RPMI8226 (cell line): Measurements from ENCODE around the gene MPC1.
"Not testable (repeated sequence)": the region's sequence is repeated elsewhere in the genome, so short reads cannot be mapped to it uniquely, and the experiment has no call there.

Experiments used
- DNase-seq: peaks from one replicate; pipeline ENCODE4 v3.0.0-alpha.2; 2015

MPC1 gene

DNA sequence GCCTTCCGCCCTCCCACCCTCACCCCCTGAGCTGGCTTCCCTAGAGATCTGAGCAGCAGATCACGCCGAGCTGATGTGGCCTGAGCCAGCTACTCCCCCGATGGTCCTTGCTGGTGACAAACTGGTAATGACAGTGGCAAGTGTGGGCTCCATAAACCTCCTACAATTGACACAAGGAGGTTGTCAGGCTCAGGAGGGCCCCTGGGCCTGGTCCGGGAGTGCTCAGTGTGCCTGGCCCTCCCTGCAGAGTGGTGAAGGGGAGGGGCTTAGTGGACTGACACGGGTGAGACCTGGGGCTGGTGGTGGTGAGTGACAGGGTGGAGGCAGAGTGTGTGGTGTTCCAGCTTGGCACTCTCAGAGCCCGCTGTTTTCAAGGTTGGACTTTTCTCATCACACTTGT is 22.6 kb upstream of the MPC1 start:
- DNase-seq, result no peak

DNA sequence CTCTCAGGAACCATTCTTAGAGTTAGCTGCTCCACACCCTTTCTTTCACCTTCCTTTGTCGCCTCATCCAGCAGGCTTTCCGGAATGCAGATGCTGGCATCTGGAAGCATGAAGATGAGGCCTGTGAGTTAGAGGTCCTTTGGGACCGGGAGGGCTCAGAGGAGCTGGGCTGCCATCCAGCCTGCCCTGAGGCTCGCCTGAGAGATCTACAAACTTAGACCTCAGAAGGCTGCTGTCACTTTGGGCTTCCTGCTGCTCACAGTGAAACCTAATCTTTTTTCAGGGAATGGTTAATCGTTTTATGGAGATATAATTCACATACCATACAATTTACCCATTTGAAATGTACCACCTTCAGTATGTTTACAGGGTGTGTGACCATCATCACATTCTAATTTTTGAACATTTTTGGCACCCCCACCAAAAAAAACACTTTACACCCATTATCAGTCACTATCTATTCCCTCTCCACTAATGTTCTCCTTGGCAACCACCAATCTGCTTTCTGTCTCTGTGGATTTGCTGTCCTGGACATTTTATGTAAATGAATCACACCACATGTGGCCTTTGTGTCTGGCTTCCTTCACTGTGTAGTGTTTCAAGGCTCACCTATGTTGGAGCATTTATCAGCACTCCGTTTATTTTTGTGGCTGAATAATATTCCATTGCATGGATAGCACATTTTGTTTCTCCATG is 20.0 kb upstream of the MPC1 start:
- no peak for DNase-seq

DNA sequence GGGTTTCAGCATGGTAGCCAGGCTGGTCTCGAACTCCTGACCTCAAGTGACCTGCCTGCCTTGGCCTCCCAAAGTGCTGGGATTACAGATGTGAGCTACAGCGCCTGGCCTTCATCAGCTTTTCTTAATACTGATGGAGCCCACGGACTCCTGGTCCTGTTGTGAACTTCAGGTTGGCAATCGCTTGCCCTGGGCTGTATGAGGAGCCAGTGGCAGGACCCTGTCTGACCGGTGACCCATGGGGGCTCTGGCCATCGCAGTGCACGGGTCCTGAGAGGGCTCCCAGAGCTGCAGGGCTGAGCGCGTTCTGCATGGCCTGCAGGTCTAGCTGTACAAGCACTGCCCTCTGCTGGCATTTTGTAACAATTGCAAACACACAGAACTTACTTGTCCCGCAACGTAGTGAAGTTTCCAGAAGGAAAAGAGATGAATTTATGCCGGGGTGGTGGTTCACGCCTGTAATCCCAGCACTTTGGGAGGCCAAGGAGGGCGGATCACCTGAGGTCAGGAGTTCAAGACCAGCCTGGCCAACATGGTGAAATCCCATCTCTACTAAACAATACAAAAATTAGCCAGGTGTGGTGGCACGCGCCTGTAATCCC is 18.0 kb upstream of the MPC1 start:
- DNase-seq, result peak; percentile 72

DNA sequence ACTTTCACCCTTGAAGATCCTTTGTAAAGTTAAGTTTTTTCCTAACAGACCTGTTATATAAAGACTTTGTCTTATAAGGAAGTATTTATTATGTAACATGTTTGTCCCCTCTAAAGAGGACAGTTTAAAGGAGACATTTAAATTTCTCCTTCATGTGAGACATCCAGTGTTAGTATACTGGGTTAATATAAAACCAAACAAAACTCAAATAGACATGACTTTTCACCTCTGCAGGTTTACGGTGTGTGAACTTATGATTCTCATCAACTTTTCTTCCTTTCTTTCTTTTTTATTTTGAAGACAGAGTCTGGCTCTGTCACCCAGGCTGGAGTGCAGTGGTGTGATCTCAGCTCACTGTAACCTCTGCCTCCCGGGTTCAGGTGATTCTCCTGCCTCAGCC is 17.4 kb upstream of the MPC1 start:
- DNase-seq, result no peak

DNA sequence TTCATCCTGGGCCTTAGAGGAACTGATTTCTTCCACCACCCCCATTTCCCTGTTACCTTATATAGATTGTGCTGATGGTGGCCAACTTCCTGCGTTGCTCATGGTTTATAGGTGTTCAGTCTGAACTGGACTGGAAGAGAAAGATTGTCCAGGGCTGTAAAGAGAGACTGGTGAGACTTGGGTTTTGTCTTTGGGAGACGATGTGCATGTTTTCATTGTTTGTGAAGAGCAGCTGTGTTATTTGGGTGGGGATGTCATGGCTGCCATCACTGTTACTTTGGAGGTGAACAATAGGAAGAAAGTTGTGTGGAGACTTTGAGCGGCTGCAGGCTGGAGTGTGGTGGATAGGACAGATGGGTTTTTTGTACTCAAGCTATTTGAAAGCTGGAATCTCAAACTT is 15.6 kb upstream of the MPC1 start:
- no peak for DNase-seq

DNA sequence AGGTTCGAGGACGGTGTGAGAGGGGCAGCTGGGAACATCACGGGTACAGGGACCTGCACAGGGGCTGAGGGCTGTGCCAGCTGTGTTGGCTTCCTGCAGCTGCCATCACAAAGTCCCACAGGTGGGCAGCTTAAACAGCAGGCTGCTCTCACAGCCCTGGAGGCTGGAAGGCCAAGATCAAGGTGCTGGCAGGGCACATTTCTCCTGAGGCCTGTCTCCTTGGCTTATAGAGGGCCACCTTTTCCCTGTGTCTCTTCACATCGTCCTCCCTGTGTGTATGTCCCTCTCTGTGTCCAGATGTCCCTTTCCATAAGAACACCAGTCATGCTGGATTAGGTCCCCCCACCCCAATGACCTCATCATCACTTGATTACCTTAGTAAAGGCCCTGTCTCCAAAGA is 15.1 kb upstream of the MPC1 start:
- no peak for DNase-seq

DNA sequence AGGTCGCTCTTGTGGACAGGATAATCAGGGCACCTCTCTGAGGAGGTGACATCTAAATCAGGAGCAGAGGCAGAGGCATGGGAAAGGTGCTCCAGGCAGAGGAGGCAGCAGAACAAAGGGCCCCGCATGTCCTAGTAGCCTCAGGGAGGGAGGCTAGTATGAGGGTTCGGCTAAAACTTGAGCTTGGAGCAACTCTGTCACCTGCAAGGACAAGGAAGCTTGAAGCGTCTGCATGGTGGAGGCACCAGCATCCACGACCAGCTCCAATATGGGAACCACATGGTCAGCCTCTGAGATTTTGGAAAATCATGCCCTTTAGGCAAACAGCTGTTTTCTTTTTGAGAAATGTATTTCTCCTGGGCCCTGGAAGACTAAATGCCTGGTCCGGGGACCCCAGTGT is 13.0 kb upstream of the MPC1 start:
- DNase-seq, result no peak

DNA sequence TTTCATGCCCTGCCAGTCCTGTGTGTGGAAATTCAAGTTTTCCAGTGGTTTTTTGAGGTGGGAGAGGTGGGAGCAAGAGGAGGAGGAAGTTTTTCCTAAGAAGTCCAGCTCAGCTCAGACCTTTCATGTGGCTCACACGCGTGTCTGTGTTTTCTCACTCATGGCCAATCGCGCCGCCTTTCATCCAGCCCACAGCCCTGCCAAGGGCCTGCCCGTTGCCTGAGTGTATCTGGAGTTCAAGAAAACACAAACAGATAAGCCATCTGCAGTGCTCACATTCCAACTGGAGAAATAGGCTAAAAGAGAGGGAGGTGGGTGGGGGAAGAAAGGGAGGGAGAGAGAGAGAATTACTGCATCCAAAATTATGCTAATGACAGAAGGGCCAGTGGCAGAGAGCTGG is 12.6 kb upstream of the MPC1 start:
- DNase-seq, result no peak

DNA sequence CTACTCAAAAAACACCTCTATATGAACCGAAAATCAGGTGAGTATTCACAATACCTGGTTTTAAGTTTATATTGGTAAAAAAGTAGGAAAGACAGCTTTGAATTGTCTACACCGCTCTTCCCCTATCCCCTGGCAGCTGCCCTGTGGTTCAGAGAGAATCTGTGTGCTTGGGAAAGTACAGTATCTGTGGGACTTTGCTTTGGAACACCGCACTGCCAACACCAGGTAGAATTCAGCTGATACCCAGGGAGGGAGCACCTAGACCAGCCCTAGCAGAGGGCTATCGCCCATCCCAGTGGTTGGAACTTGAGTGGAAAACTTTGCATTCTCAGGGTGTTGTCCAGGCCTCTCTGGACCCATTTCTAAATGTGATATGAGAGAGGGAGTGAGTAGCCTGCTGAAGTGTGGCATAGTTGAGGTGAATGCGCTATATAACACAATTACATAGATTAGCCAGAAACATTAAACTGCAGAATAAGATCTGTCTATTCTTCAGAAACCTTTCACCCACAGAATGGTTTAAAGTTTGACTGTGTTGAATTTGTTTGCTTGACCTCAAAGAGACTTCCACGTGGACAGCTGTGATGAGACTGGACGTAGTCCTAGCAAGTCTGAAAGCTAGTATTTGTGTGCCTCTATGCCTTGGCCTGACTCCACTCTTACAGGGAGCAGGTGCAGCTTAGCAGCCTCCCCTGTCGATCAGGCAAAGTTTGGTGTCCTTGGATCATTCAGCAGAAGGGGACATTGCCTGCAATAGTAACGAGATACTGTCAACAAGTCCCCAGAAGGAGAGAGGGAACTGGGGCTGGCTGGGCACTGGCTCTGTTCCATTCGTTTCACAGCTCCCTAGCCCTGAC is 11.5 kb upstream of the MPC1 start:
- no peak for DNase-seq

DNA sequence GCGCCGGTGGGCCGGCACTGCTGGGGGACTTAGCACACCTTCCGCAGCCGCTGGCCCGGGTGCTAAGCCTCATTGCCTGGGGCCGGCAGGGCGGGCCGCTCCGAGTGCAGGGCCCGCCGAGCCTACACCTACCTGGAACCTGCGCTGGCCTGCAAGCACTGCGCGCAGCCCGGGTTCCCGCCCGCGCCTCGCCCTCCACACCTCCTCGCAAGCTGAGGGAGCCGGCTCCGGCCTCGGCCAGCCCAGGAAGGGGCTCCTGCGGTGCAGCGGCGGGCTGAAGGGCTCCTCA is 10.7 kb upstream of the MPC1 start:
- no peak for DNase-seq

DNA sequence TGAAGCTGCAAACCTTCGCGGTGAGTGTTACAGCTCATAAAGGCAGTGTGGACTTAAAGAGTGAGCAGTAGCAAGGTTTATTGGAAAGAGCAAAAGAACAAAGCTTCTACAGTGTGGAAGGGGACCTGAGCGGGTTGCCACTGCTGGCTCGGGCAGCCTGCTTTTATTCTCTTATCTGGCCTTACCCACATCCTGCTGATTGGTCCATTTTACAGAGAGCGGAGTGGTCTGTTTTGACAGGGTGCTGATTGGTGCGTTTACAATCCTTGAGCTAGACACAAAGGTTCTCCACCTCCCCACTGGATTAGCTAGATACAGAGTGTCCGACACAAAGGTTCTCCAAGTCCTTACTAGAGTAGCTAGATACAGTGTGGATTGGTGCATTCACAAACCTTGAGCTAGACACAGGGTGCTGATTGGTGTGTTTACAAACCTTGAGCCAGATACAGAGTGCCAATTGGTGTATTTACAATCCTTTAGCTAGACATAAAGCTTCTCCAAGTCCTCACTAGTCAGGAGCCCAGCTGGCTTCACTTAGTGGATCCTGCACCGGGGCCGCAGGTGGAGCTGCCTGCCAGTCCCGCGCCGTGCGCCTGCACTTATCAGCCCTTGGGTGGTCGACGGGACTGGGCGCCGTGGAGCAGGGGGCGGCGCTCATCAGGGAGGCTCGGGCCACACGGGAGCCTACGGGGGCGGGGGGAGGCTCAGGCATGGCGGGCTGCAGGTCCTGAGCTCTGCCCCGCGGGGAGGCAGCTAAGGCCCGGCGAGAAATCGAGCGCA is 10.2 kb upstream of the MPC1 start:
- DNase-seq, result not testable (repeated sequence)

DNA sequence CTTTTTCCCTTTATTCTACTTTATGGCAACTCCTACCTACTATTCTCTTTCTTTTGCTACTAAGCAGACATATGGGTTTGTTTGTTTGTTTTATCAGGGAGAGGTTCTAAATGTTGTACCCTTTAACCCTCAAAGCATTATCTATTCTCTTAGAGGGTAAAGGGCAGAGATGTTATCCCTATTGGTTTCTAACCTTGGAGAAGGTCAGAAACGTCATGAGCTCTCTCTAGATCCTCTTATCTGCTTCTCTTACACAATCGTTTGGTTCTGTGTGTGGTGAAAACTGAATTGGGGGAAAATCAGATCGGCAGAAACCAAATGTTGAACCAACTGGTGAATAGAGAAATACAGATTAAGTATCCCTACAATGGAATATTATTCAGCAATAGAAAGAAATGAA is 6.4 kb upstream of the MPC1 start:
- no peak for DNase-seq

DNA sequence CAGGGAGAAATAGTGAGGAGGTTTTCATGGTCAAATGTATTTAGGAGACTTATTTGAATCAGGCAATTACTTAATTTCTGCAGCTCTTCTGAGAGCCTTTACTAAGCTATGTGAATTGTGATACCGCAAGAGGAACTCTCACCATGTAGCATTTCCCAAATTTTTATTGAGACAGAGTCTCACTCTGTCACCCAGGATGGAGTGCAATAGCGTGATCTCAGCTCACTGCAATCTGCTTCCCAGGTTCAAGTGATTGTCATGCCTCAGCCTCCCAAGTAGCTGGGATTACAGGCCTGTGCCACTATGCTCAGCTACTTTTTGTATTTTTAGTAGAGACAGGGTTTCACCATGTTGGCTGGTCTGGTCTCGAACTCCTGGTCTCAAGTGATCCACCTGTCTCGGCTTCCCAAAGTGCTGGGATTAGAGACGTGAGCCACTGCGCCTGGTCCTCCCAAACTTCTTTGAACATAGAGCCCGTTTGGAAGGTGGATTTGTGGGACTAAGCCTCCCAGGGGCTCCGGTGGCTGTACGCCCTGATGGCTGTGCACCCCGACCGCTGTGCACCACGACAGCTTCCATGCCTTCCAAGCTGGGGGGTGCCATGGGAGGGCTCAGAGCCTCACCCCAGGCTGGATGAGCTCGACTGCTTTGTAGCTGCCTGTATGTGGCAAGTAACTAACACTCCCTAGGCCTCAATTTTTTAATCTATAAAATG is 5.7 kb upstream of the MPC1 start:
- DNase-seq, result no peak

DNA sequence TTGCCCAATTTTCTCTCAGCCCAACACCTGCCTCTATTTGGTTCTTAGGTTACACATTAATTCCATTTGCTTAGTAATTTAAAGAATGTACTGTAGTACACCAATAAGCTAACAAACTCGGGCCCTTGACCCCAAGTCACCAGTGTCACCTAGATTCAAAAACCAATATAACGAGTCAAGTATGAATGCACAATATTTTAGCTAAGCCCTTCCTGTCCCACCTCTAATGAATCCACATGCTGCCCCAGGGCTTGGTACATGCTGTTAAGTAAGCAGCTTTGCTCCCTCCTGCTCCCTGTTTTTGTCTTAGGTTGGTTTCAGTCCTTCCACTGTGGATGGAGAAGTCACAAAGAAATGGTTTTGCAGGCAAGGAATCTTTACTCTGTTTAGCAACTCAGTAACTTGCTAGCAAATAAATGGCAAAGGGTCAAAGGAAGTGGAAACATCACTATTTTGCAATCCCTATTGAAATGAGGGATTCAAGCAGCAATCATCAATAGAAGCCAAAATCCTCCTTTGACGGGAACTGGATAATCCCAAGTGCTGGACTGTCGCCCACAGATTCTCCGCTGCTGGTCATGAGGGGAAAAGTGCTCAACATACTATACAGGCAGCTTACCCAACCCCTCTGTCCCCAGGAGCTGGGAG is 5.0 kb upstream of the MPC1 start:
- no peak for DNase-seq

DNA sequence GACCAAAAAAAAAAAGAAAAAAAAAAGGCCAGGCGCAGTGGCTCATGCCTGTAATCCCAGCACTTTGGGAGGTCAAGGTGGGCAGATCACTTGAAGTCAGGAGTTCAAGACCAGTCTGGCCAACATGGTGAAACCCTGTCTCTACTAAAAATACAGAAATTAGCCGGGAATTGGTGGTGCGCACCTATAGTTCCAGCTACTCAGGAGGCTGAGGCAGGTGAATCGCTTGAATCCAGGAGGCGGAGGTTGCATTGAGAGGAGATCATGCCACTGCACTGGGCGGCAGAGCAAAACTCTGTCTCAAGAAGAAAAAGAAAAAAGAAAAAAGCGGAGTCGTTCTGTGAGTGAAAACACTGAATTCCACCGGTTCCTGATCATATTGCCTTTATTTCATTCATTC is 4.4 kb upstream of the MPC1 start:
- not testable (repeated sequence) for DNase-seq

DNA sequence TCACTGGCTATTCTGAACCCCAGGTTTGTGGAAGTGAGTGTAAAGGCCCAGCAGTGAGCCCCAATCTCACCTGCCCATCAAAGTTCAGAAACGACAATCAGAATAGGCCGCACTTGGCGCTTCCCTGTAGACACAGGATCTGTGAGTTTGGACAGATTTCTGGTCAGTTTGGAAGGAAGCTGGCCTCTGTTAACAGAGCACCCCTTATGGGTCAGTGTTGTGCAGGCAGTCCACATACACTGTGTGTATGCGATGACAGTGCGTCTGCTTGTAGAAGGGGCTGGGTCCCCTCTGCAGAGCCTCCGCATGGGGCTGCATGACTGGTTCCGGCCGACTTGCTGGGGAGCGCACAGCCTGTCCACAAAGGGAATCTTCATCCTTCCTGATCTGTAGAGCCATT is 3.4 kb upstream of the MPC1 start:
- no peak for DNase-seq

DNA sequence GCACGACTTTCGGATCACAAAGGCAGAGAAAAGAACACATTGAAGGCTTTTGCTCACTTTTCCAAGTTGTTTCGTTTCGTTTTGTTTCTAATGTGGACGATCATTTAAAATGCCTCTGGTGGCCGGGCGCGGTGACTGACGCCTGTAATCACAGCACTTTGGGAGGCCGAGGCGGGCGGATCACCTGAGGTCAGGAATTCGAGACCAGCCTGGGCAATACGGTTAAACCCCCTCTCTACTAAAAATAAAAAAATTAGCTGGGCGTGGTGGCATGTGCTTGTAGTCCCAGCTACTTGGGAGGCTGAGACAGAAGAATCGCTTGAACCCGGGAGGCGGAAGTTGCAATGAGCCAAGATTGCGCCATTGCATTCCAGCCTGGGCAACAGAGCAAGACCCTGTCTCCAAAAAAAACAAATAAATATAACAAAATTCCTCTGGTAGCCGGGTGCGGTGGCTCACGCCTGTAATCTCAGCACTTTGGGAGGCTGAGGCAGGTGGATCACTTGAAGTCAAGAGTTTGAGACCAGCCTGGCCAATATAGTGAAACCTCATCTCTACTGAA is 1.1 kb upstream of the MPC1 start:
- DNase-seq, result not testable (repeated sequence)

DNA sequence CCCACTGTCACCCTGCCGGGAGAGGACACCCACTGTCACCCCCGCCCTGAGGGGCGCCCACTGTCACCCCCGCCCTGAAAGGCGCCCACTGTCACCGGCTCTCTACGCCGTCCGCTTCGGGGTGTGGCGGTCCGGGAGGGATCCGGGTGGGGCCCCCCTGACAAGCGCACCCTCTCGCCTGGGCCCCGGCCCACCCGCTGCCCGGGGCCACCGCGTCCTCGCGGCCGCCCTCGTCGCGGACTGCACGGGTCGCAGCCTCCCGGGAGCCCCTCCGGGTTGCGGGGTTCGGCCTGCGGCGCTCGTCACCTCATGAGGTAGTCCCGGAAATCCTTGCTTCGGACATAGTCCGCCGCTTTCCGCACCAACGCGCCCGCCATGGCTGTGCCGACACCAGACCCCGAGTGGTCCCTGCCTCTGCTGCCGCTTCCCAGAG is 224 bp downstream of the MPC1 start:
- DNase-seq, result peak; percentile 23

DNA sequence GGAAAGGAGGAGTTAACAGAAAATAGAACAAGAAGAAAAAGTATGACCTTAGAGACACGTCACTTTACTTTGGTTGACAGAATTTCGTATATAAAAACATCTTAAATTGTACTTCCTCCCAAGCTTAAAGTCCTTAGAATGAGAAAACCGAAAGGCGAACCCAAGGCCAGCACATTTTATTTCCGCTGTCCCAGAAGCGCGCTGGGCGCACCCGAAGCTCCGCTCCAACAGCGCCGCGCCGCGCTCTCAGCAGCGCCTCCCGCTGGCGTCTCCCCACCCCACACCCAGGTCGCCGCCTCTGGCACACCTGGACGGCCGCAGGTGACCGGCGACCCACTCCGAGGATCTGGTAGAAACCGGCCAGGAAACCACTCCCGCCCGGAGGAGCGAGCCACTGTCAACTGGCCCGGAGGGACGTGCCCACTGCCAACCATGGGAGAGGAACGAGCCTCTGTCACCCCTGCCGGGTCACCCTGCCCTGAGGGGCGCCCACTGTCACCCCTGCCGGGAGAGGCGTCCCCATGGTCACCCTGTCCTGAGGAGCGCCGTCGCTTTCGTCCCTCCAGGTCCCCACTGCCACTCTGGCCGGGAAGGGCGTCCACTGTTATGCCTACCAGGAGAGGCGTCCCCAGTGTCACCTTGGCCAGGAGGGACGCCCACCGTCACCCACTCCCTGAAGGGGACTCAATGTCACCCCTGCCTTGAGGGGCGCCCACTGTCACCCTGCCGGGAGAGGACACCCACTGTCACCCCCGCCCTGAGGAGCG is 824 bp downstream of the MPC1 start:
- peak; percentile 93 for DNase-seq

DNA sequence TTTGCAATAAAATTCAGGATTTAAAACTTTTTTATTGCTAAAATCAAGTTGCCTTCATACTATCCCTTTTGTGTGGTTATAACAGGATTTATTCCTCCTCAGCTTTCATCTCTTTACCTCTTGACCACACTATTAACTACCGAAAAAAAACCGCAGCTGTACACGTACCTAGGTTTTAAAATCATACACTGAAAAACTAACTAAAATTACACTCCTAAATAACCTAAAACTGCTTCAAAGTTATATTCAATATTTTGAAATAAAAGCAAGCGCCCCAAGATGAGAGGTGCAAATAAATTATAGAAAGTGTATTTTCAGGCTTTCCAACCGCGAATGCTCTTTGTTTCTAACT is 1.4 kb downstream of the MPC1 start:
- peak; percentile 18 for DNase-seq

DNA sequence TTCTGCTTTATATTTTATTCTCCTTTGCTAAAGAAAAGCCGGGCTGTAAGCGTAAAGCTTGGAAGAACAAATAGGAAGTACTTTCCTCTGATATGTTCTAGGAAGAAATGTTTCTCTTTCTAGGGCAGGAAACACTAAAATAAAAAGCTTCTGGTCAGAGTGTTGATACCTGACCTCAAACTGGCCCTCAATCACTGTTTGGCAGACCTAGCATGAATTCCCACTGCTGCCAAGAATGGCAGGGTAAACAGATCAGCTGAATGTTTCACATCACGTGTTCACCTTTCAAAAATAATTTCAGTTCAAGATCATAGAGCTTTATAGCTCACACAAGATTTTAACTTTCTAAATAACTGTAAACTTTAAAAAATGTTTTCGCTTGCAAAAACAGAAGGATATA is 2.9 kb downstream of the MPC1 start:
- no peak for DNase-seq
